Activated CD8-positive, alpha-beta memory T cell treated with anti-CD3 and anti-CD28 coated beads, Interleukin-2, amount 50 U/mL, for 4 hours (primary cell): ENCODE measurements around the gene HDGFL2.

ENCODE experiments used
- DNase-seq: peaks from one replicate; pipeline ENCODE4 v3.0.0-alpha.2; 2020

Gene HDGFL2

GRCh38 chr19:4445963-4446703 is 26.0 kb upstream of the HDGFL2 start:
- no peak for DNase-seq

- DNase-seq: no peak
Observed at GRCh38 chr19:4446704-4447200, 25.3 kb upstream of the HDGFL2 start.

GRCh38 chr19:4447327-4448146 is 24.6 kb upstream of the HDGFL2 start:
- no peak for DNase-seq

GRCh38 chr19:4448147-4448985 is 23.7 kb upstream of the HDGFL2 start:
- no peak for DNase-seq

- no peak for DNase-seq
Observed at GRCh38 chr19:4449022-4449638, 23.0 kb upstream of the HDGFL2 start.

- DNase-seq: no peak
Observed at GRCh38 chr19:4449639-4450028, 22.5 kb upstream of the HDGFL2 start.

GRCh38 chr19:4452230-4452990 is 19.7 kb upstream of the HDGFL2 start:
- DNase-seq: no peak

GRCh38 chr19:4453232-4454179 is 18.6 kb upstream of the HDGFL2 start:
- no peak for DNase-seq

GRCh38 chr19:4454747-4455718 is 17.1 kb upstream of the HDGFL2 start:
- DNase-seq: no peak

GRCh38 chr19:4455719-4456475 is 16.2 kb upstream of the HDGFL2 start:
- no peak for DNase-seq

GRCh38 chr19:4456476-4456842 is 15.6 kb upstream of the HDGFL2 start:
- no peak for DNase-seq

GRCh38 chr19:4456843-4457653 is 15.0 kb upstream of the HDGFL2 start:
- peak; percentile 62 for DNase-seq

GRCh38 chr19:4457654-4458395 is 14.3 kb upstream of the HDGFL2 start, which contains the start of gene UBXN6:
Gene UBXN6 (minus strand): TSS chr19:4457794. CDS start chr19:4457697, 97 bp downstream.
- DNase-seq: peak; percentile 97

GRCh38 chr19:4464815-4465581 is 7.1 kb upstream of the HDGFL2 start:
- DNase-seq: no peak

- DNase-seq: no peak
Observed at GRCh38 chr19:4467835-4468234, 4.3 kb upstream of the HDGFL2 start.
